Ascending aorta (tissue), 2 donors: ENCODE results near the gene LTA. TPM values are rescaled to one million over a fixed set of nuclear protein-coding genes. Genes with fewer than 3 reads are reported as not detected.

Experiments used
- DNase-seq, 2 donors: peaks; one replicate each; pipeline ENCODE4 v3.0.0-alpha.2; 2019; ENCODE audit warnings: low spot score in 2 of 2
- H3K27ac ChIP-seq, 2 donors: fragments of 200-600 bp; sonication (generic); one replicate each; pipeline ENCODE4 v1.5.1; 2016 to 2017; ENCODE audit warnings: mild to moderate bottlenecking in 1 of 2
- H3K27me3 ChIP-seq: fragments of 200-600 bp; sonication (generic); one replicate; pipeline ENCODE4 v1.5.1; 2017
- H3K36me3 ChIP-seq, 2 donors: fragments of 200-600 bp; sonication (generic); one replicate each; pipeline ENCODE4 v1.5.1; 2016
- H3K4me1 ChIP-seq, 2 donors: fragments of 200-600 bp; sonication (generic); one replicate each; pipeline ENCODE4 v1.5.1; 2016 to 2017; ENCODE audit warnings: mild to moderate bottlenecking in 1 of 2
- H3K4me3 ChIP-seq, 2 donors: fragments of 200-600 bp; sonication (generic); one replicate each; pipeline ENCODE4 v1.5.1; 2016 to 2017; ENCODE audit warnings: mild to moderate bottlenecking in 1 of 2
- H3K9me3 ChIP-seq, 2 donors: fragments of 200-600 bp; sonication (generic); one replicate each; pipeline ENCODE4 v1.5.1; 2016
- intact Hi-C: fragments of 100-400 bp; cut with DNase I; formaldehyde crosslinking; loops from one replicate; pipeline ENCODE4 v1.15.1; 2023
- total RNA-seq: library from RNA; depleted of rRNA; stranded (reverse); fragments of >200 nt; gene quantifications from one replicate; pipeline ENCODE4 v1.1.0, GENCODE V29; 2016
- TF ChIP-seq, protein P1 (sequence below), 3 experiments: fragments of 200-600 bp in 2 of 3; fragments of 450-650 bp in 1 of 3; sonication (generic) in 2 of 3; IDR thresholded peaks; one replicate each; pipeline ENCODE4 v1.5.1; 2016 to 2019; ENCODE audit warnings: antibody characterized with exemption in 3 of 3, mild to moderate bottlenecking in 1 of 3, moderate library complexity in 1 of 3

The LTA gene
- total RNA-seq, 1 donor from 2014 or later = not detected

- intact Hi-C loops = no loop called here
- no peaks in the 10 kb centered on the region for H3K27me3 ChIP-seq
- H3K4me3 ChIP-seq = no peak overlapping the region
- TF ChIP-seq, protein P1, sequence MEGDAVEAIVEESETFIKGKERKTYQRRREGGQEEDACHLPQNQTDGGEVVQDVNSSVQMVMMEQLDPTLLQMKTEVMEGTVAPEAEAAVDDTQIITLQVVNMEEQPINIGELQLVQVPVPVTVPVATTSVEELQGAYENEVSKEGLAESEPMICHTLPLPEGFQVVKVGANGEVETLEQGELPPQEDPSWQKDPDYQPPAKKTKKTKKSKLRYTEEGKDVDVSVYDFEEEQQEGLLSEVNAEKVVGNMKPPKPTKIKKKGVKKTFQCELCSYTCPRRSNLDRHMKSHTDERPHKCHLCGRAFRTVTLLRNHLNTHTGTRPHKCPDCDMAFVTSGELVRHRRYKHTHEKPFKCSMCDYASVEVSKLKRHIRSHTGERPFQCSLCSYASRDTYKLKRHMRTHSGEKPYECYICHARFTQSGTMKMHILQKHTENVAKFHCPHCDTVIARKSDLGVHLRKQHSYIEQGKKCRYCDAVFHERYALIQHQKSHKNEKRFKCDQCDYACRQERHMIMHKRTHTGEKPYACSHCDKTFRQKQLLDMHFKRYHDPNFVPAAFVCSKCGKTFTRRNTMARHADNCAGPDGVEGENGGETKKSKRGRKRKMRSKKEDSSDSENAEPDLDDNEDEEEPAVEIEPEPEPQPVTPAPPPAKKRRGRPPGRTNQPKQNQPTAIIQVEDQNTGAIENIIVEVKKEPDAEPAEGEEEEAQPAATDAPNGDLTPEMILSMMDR (IDR thresholded peaks at IDR 0.05) = no peak
- no peaks in the 10 kb centered on the region for H3K9me3 ChIP-seq
- peaks cover 4 to 6% of the 10 kb centered on the region in 2 donors for H3K4me1 ChIP-seq
- peak overlapping the region; percentile 54 to 66 for H3K27ac ChIP-seq
- peaks cover 17 to 33% of the 10 kb centered on the region in 2 donors for H3K36me3 ChIP-seq
- DNase-seq = no peak
Observed at GRCh38 chr6:31559606-31559957, 12.5 kb upstream of the LTA start.

DNA sequence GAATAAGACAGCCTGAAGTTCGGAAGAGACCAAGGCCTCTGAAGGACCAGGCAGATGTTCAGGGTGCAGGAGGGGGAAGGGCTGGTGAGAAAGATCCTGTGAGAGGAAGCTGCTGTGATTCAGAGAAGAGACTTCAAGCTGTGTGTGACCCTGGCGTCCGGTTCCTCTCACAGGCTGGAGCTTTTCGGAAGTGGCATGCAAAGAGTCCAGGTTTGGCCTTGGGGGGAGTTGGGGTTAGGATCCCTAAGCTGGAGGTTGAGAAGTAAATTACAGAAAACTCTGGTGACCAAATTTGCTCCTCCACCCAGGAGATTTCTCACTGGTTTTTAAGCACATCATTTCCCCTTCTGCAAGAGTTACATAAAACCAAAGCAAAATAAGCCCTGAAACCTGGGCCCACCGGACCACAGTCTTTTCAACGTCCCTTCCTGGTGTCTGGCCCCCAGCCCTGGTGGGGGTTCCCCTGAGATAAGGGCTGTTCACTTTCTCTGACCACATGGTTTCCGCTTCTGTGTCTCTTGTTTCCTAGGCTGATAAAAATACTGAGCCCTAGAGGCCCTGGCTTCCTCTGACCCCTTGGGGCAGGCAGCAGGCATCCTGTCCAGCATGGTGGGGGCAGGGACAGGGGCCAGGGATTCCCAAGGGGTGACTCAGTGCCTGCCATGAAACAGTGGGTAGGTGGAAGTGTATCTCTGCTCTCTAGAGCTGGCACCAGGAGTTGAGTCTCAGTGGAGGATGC lies 12.0 kb upstream of the LTA start:
- TF ChIP-seq, protein P1 (IDR thresholded peaks at IDR 0.05) = no peak
- Histone ChIP-seq H3K27me3 (no peaks in the 10 kb centered on the region), H3K36me3 (peaks cover 17 to 33% of the 10 kb centered on the region in 2 donors), H3K9me3 (no peaks in the 10 kb centered on the region), H3K27ac (peak overlapping the region; percentile 54 to 66), H3K4me1 (peaks cover 4 to 6% of the 10 kb centered on the region in 2 donors), H3K4me3 (no peak overlapping the region)
- peak in 1 of 2 donors; percentile 78 for DNase-seq
- intact Hi-C loops = no loop called here

DNA sequence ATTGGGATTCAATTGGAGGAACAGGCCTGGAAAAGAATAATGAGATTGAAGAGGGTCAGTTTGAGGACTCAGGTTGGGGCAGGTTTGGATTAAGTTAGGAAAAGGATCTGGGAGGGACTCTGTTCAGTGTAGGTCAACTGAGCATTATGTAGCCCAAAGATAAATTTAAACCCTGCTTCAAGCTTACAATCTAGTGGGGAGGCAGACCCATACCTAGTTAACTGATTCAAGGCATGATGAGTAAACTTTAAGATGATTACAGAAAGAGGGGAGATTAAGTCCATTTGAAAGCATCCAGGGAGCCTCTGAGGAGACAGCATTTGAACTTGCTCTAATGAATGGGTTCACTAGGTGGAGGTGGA lies 11.4 kb upstream of the LTA start:
- H3K4me1 ChIP-seq = peaks cover 4 to 6% of the 10 kb centered on the region in 2 donors
- intact Hi-C loops = no loop called here
- no peak for DNase-seq
- TF ChIP-seq, protein P1 (IDR thresholded peaks at IDR 0.05) = no peak
- peak overlapping the region; percentile 54 to 66 for H3K27ac ChIP-seq
- H3K27me3 ChIP-seq = no peaks in the 10 kb centered on the region
- H3K36me3 ChIP-seq = peaks cover 17 to 33% of the 10 kb centered on the region in 2 donors
- no peaks in the 10 kb centered on the region for H3K9me3 ChIP-seq
- H3K4me3 ChIP-seq = no peak overlapping the region

- Histone ChIP-seq H3K4me3 (no peak overlapping the region), H3K9me3 (no peaks in the 10 kb centered on the region), H3K27ac (no peak overlapping the region), H3K36me3 (no peaks in the 10 kb centered on the region), H3K4me1 (no peaks in the 10 kb centered on the region), H3K27me3 (no peaks in the 10 kb centered on the region)
- no peak for DNase-seq
- TF ChIP-seq, protein P1 (IDR thresholded peaks at IDR 0.05) = no peak
- intact Hi-C loops = no loop called here
Observed at GRCh38 chr6:31567531-31568370, 4.3 kb upstream of the LTA start.

DNA sequence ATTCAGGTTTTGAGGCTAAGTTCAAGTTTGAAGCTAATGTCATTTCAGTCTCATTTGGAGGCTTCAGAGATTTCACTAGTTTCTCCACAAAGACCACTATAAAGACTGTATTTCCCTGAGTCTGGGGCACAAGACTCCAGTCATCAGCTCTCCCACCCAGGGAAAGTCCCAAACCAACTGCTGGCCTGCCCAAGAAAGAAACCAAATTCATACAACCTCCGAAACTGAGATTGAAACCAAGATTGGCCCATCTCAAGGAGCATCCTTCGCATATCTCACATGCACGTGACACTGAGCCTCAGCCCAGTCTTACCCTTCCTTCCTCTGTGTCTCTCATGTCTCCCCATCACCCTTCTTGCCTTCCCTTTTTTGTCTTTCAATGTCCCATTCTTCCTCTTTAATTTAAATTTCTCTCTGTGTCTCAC lies 3.5 kb upstream of the LTA start:
- intact Hi-C loops = no loop called here
- TF ChIP-seq, protein P1 (IDR thresholded peaks at IDR 0.05) = no peak
- Histone ChIP-seq H3K36me3 (no peaks in the 10 kb centered on the region), H3K27me3 (no peaks in the 10 kb centered on the region), H3K4me1 (no peaks in the 10 kb centered on the region), H3K4me3 (no peak overlapping the region), H3K27ac (no peak overlapping the region), H3K9me3 (no peaks in the 10 kb centered on the region)
- DNase-seq = no peak
